Glutamatergic neuron (in vitro differentiated cells): Measurements from ENCODE around the gene C1QL4. TPM values are rescaled to one million over a fixed set of nuclear protein-coding genes. Genes with fewer than 3 reads are reported as not detected.

Experiments used
- DNase-seq: peaks from one replicate; pipeline ENCODE4 v3.0.0; 2022
- H3K27ac Mint-ChIP-seq: one replicate; pipeline ENCODE4 v1.8.0; 2020; ENCODE audit warnings: mild to moderate bottlenecking, mixed read lengths, inconsistent platforms; ENCODE audit not compliant: unreplicated experiment
- H3K27me3 Mint-ChIP-seq: one replicate; pipeline ENCODE4 v1.8.0; 2020; ENCODE audit warnings: mild to moderate bottlenecking, moderate library complexity, mixed read lengths, inconsistent platforms; ENCODE audit not compliant: unreplicated experiment
- H3K36me3 Mint-ChIP-seq: one replicate; pipeline ENCODE4 v1.8.0; 2020; ENCODE audit warnings: mild to moderate bottlenecking, mixed read lengths, inconsistent platforms; ENCODE audit not compliant: unreplicated experiment
- H3K4me1 Mint-ChIP-seq: one replicate; pipeline ENCODE4 v1.8.0; 2020; ENCODE audit warnings: mild to moderate bottlenecking, low read depth, mixed read lengths, inconsistent platforms; ENCODE audit not compliant: unreplicated experiment
- H3K4me3 Mint-ChIP-seq: one replicate; pipeline ENCODE4 v1.8.0; 2020; ENCODE audit warnings: mild to moderate bottlenecking, mixed read lengths, inconsistent platforms; ENCODE audit not compliant: unreplicated experiment
- H3K9me3 Mint-ChIP-seq: one replicate; pipeline ENCODE4 v1.8.0; 2020; ENCODE audit warnings: mild to moderate bottlenecking, moderate library complexity, mixed read lengths, inconsistent platforms; ENCODE audit not compliant: unreplicated experiment
- total RNA-seq: library from RNA; stranded (reverse); fragmentation: NEBNext Ultra II Directional; extraction: Animal tissue kit (Norgen Biotek cat#: 25700); gene quantifications from one replicate; pipeline ENCODE4 v1.2.1, GENCODE V29; 2021; ENCODE audit not compliant: unreplicated experiment
- TF ChIP-seq, protein P1 (sequence below): fragments of 200-600 bp; sonication (generic); IDR thresholded peaks from one replicate; pipeline ENCODE4 v1.5.0; 2021; ENCODE audit not compliant: partially characterized antibody, unreplicated experiment

C1QL4 gene
- total RNA-seq, 1 donor from 2014 or later = 4.8 TPM

DNA sequence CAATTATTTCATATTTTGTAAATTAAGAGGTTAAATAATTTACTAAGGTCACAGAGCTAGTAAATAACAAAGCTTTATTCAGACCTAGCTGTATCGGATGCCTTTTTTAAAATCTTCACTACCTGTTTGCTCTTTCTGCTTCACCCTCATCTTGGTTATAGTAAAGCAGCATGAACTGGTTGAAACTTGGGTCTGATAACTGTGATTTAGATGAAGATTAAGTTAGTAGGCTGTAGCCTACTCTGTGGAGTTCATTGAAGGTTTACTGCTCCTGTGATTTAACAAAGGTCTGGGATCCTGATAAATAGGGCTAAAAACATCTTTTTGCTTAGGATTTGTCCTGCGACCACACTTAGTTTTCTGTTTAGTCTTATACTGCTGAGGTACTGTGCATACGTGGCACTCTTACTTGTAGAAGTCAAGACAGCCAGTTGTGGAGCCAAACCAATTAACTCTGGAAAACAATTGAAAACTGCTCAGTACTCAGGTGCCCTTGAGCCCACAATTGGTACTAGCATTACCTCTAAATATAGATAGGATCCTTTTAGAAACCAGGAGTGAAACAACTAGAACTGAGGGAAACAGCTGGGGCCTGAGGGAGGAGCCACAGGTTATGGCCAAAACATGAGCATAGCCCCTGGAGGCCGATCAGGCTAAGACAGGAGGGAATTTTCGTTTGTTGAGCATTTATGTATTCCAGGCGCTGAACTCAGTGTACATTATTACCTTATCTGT is 32.6 kb upstream of the C1QL4 start:
- Mint-ChIP-seq H3K27ac (no peak overlapping the region), H3K4me3 (peak overlapping the region; percentile 39)

GRCh38 chr12:49368240-49368600 is 31.2 kb upstream of the C1QL4 start:
- Mint-ChIP-seq H3K36me3 (no peaks in the 10 kb centered on the region), H3K27ac (peak overlapping the region; percentile 95), H3K27me3 (peaks cover 13% of the 10 kb centered on the region), H3K9me3 (peaks cover 11% of the 10 kb centered on the region), H3K4me3 (peak overlapping the region; percentile 99), H3K4me1 (peaks cover 12% of the 10 kb centered on the region)
- no peak for DNase-seq
- TF ChIP-seq, protein P1, sequence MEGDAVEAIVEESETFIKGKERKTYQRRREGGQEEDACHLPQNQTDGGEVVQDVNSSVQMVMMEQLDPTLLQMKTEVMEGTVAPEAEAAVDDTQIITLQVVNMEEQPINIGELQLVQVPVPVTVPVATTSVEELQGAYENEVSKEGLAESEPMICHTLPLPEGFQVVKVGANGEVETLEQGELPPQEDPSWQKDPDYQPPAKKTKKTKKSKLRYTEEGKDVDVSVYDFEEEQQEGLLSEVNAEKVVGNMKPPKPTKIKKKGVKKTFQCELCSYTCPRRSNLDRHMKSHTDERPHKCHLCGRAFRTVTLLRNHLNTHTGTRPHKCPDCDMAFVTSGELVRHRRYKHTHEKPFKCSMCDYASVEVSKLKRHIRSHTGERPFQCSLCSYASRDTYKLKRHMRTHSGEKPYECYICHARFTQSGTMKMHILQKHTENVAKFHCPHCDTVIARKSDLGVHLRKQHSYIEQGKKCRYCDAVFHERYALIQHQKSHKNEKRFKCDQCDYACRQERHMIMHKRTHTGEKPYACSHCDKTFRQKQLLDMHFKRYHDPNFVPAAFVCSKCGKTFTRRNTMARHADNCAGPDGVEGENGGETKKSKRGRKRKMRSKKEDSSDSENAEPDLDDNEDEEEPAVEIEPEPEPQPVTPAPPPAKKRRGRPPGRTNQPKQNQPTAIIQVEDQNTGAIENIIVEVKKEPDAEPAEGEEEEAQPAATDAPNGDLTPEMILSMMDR = no peak

More for the DNA sequence above, 32.6 kb upstream of the C1QL4 start:
- peaks cover 13% of the 10 kb centered on the region for H3K27me3 Mint-ChIP-seq
- no peaks in the 10 kb centered on the region for H3K36me3 Mint-ChIP-seq
- DNase-seq = peak; percentile 33
- H3K9me3 Mint-ChIP-seq = peaks cover 11% of the 10 kb centered on the region
- H3K4me1 Mint-ChIP-seq = peaks cover 12% of the 10 kb centered on the region
- TF ChIP-seq, protein P1 = peak; percentile 32

DNA sequence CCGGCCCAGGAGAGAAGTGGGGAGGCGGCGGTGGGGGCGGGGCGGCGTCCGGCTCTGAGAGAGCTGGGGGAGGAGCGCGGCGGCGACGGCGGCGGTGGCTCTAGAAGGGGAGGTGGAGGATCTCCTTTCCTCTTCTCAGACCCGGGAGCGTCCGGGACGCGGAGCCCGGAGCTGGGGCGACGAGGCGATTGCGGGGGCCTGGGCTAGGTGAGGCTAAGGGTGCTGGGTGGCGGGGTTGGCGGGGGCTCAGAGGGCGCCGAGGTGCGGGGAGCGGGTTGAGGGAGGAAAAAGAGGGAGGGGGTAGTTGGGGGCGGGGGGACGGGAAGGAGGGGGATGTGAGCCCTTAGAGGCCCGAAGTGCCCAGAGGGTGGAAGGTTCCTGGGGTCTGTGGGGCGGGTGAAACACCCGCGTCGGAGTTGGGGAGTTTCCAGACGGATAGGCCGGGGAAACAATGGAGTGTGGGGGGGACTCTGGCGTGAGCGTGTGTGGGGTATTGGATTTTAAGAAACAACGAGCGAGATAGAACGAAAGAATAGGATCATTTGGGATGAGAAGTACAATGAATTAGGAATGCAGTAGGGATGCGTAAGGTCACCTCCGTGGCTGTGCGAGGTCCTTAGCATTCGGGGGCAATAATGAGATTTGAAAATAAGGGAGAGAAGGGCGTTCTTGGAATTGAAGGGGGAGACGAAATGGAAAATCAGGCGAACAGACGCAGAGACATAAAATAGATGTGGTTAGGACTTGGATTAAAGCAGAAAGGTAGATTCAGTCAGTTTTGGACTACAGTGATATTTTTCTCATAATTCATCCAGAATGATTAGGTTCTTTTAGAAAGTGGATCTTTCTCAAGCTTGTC is 30.6 kb upstream of the C1QL4 start, which contains the start of gene SPATS2:
TSS of gene SPATS2 (plus strand) at position 82 of the 859 bp plus-strand sequence. CDS start 93,551 bp downstream, outside the sequence.
- Mint-ChIP-seq H3K36me3 (no peaks in the 10 kb centered on the region), H3K9me3 (peaks cover 11% of the 10 kb centered on the region), H3K4me3 (peak within 1 kb of the TSS; percentile 99), H3K27me3 (peaks cover 13% of the 10 kb centered on the region), H3K27ac (peak within 1 kb of the TSS; percentile 96), H3K4me1 (peaks cover 12% of the 10 kb centered on the region)
- TF ChIP-seq, protein P1 = no peak
- DNase-seq = peak; percentile 100

DNA sequence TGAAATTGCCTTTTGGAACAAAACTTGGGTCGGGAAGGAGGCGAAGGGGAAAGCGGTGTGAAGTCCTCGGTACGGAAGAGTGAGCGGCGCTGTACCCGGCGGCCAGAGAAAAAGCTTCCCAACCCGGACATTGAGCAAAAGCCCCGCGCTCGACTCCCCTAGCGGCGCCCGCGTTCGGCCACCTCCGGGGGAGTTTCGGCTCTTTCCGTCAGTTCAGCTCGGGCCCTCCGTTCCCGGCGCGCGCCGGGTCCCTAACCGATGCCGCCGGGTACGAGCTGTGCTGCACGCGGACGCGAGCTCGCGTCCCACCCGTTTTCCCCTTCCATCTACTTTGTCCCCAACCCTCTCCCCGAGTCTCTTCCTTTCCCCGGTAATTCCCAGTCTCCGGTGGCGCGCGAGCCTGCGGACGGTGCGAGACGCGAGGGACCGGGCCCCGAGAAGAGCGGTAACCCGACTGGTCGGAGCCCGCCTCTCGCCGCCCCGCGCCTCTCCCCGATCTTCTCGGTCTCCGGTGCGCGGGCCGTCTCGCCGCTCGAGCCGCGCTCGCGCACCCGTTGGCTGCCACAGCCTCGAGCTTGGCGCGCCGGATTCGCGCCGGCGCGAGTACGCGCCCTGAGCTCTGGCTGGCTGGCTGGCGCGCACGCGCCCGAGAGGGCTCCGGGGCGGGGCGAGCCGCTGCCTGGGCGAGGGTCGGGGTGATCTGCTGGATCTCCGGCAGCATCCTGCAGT is 29.8 kb upstream of the C1QL4 start:
- peaks cover 11% of the 10 kb centered on the region for H3K9me3 Mint-ChIP-seq
- H3K4me1 Mint-ChIP-seq = peaks cover 12% of the 10 kb centered on the region
- DNase-seq = peak; percentile 95
- no peaks in the 10 kb centered on the region for H3K36me3 Mint-ChIP-seq
- TF ChIP-seq, protein P1 = no peak
- H3K27ac Mint-ChIP-seq = peak overlapping the region; percentile 96
- H3K27me3 Mint-ChIP-seq = peaks cover 13% of the 10 kb centered on the region
- peak overlapping the region; percentile 99 for H3K4me3 Mint-ChIP-seq
